Activated CD4-positive, alpha-beta T cell treated with anti-CD3 and anti-CD28 coated beads, Interleukin-2, amount 10 ng/mL, durations not matched to agents 7 days and 5 days (primary cell): ENCODE measurements around the gene PAM16. TPM values are rescaled to one million over a fixed set of nuclear protein-coding genes. Genes with fewer than 3 reads are reported as not detected.

ENCODE experiments used
- CTCF ChIA-PET: fragments of 350-600 bp; sonication (Branson Sonifier 250); formaldehyde crosslinking; loops from one replicate; lab custom pipeline; 2021; ENCODE audit warnings: antibody characterized with exemption; lab: Charles Lee
- POLR2A ChIA-PET: fragments of 350-600 bp; sonication (Branson Sonifier 250); formaldehyde crosslinking; loops from one replicate; lab custom pipeline; 2021; ENCODE audit warnings: antibody characterized with exemption; lab: Charles Lee
- DNase-seq: peaks from one replicate; pipeline ENCODE4 v3.0.0-alpha.2; 2020
- H3K27ac Mint-ChIP-seq: one replicate; pipeline ENCODE4 v1.8.0; 2021; ENCODE audit warnings: mild to moderate bottlenecking, moderate library complexity, mixed read lengths
- H3K27me3 Mint-ChIP-seq: one replicate; pipeline ENCODE4 v1.8.0; 2021; ENCODE audit warnings: mixed read lengths
- H3K36me3 Mint-ChIP-seq: one replicate; pipeline ENCODE4 v1.8.0; 2021; ENCODE audit warnings: low read depth, mixed read lengths
- H3K4me1 Mint-ChIP-seq: one replicate; pipeline ENCODE4 v1.8.0; 2021; ENCODE audit warnings: mixed read lengths
- H3K4me3 Mint-ChIP-seq: one replicate; pipeline ENCODE4 v1.8.0; 2021; ENCODE audit warnings: mild to moderate bottlenecking, moderate library complexity, mixed read lengths
- H3K9me3 Mint-ChIP-seq: one replicate; pipeline ENCODE4 v1.8.0; 2021; ENCODE audit warnings: mixed read lengths
- total RNA-seq, 2 experiments: library from RNA; stranded (reverse); gene quantifications; one replicate each; pipeline ENCODE4 v1.2.3, GENCODE V29; 2021

Gene PAM16
- total RNA-seq, 2 experiments from 2014 or later, result 35.1 to 39.3 TPM

DNA sequence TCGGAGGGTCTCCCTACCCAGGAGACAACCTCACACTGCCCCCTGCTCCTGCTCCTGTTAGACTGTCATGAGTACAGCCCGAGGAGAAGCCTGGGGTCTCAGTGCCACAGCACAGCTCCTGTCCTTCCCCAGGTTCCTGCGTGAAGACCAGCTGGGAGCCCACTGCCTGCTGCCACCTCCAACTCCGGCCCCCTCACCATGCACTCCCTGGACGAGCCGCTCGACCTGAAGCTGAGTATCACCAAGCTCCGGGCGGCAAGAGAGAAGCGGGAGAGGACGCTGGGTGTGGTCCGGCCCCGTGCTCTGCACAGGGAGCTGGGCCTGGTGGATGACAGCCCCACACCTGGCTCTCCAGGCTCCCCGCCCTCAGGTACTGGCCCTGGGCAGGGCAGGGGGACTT is 19.0 kb downstream of the PAM16 start:
- H3K4me3 Mint-ChIP-seq, result no peak overlapping the region
- H3K9me3 Mint-ChIP-seq, result no peaks in the 10 kb centered on the region
- peaks cover 8% of the 10 kb centered on the region for H3K4me1 Mint-ChIP-seq
- peaks cover under 1% of the 10 kb centered on the region for H3K27me3 Mint-ChIP-seq
- no peak for DNase-seq
- ChIA-PET POLR2A (no interaction called here), CTCF (interaction anchor here (1.2 to 2.2 kb wide), 4 partner anchors 43 to 115 kb away, joined by 3 to 7 read pairs (median 3); no protein-coding TSS in a partner anchor)
- H3K36me3 Mint-ChIP-seq, result no peaks in the 10 kb centered on the region
- no peak overlapping the region for H3K27ac Mint-ChIP-seq

DNA sequence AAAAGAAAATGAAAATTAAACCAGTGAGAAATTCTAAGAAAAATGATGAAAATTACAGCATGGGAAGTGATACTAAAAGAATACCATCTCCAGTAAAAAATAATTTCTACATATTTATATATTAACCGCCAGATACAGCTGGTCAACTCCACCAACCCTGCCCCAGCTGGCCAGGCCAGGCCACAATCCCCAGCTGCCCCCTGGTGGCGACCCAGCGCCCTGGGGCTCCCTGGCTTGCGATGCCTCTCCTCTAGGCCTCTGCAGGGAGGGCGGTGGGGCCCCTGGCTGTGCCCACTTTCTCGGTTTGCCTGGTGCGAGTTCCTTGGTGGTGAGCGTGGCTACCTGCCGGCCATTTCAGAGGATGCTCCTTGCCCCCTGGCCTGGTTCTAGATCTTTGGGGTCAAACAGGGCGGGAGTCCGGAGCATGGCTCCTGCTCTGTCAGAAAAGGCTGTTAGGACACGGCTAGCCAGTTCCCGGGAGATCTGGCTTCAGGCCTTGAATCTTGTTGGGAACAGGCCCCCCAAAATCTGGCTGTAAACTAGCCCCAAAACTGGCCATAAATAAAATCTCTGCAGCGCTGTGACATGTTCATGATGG is 20.7 kb downstream of the PAM16 start:
- ChIA-PET POLR2A (interaction anchor here (0.6 kb wide), 1 partner anchor 25 kb away, joined by 4 read pairs; no protein-coding TSS in a partner anchor), CTCF (interaction anchor here (0.5 to 2.0 kb wide), 15 partner anchors 9 to 720 kb away, joined by 3 to 9 read pairs (median 3); partner anchors contain the start of gene CORO7)
- H3K9me3 Mint-ChIP-seq, result no peaks in the 10 kb centered on the region
- H3K4me1 Mint-ChIP-seq, result peaks cover 8% of the 10 kb centered on the region
- DNase-seq, result peak; percentile 76
- no peak overlapping the region for H3K27ac Mint-ChIP-seq
- no peak overlapping the region for H3K4me3 Mint-ChIP-seq
- peaks cover 2% of the 10 kb centered on the region for H3K27me3 Mint-ChIP-seq
- H3K36me3 Mint-ChIP-seq, result no peaks in the 10 kb centered on the region

- H3K27ac Mint-ChIP-seq, result no peak overlapping the region
Observed at GRCh38 chr16:4328782-4329775, 22.0 kb downstream of the PAM16 start.

GRCh38 chr16:4328046-4328781 is 22.9 kb downstream of the PAM16 start:
- no peaks in the 10 kb centered on the region for H3K36me3 Mint-ChIP-seq
- H3K9me3 Mint-ChIP-seq, result no peaks in the 10 kb centered on the region
- peaks cover 8% of the 10 kb centered on the region for H3K4me1 Mint-ChIP-seq
- H3K27me3 Mint-ChIP-seq, result peaks cover 2% of the 10 kb centered on the region
- no peak overlapping the region for H3K27ac Mint-ChIP-seq
- ChIA-PET CTCF (interaction anchor here (0.6 to 1.7 kb wide), 4 partner anchors 10 to 19 kb away, joined by 3 to 6 read pairs (median 4); partner anchors contain the start of gene GLIS2), POLR2A (no interaction called here)
- no peak overlapping the region for H3K4me3 Mint-ChIP-seq
- peak; percentile 55 for DNase-seq

More at GRCh38 chr16:4328782-4329775, 22.0 kb downstream of the PAM16 start:
- H3K36me3 Mint-ChIP-seq, result no peaks in the 10 kb centered on the region
- no peak overlapping the region for H3K4me3 Mint-ChIP-seq
- peaks cover 2% of the 10 kb centered on the region for H3K27me3 Mint-ChIP-seq
- DNase-seq, result no peak
- ChIA-PET CTCF (interaction anchor here (0.6 to 2.0 kb wide), 7 partner anchors 9 to 88 kb away, joined by 3 to 7 read pairs (median 4); partner anchors contain the start of genes CORO7 and GLIS2), POLR2A (no interaction called here)
- H3K4me1 Mint-ChIP-seq, result peaks cover 8% of the 10 kb centered on the region
- H3K9me3 Mint-ChIP-seq, result no peaks in the 10 kb centered on the region

GRCh38 chr16:4327386-4328045 is 23.6 kb downstream of the PAM16 start:
- POLR2A ChIA-PET, result no interaction called here
- CTCF ChIA-PET, result interaction anchor here (1.1 to 1.7 kb wide), 4 partner anchors 10 to 19 kb away, joined by 3 to 6 read pairs (median 4); partner anchors contain the start of gene GLIS2
- peaks cover 2% of the 10 kb centered on the region for H3K27me3 Mint-ChIP-seq

DNA sequence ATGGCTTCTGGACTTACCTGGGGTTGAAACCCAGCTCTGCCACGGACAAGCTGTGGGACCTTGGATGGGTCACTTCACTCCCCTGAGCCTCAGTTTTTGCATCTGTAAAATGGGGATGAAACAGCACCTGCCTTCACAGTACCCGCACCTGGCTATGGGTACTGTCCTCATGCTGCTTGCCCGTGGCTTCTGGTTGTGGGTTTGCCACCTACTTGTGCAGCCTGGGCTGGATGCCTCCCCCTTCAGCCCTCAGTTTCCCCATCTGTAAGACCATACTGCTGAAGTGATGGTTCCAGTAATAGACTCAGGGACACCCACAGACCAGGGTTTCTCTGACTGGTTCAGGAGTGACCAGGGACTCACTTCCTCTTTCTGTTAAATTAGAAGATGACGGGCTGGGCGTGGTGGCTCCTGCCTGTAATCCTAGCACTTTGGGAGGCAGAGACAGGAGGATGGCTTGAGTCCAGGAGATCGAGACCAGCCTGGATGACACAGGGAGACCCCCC is 25.8 kb downstream of the PAM16 start:
- Mint-ChIP-seq H3K9me3 (no peaks in the 10 kb centered on the region), H3K4me1 (peaks cover 8% of the 10 kb centered on the region), H3K27me3 (peaks cover 2% of the 10 kb centered on the region), H3K27ac (no peak overlapping the region), H3K4me3 (no peak overlapping the region), H3K36me3 (no peaks in the 10 kb centered on the region)
- POLR2A ChIA-PET, result no interaction called here
- CTCF ChIA-PET, result interaction anchor here (1.3 kb wide), 1 partner anchor 15 kb away, joined by 3 read pairs; no protein-coding TSS in a partner anchor
- no peak for DNase-seq

More at GRCh38 chr16:4327386-4328045, 23.6 kb downstream of the PAM16 start:
- Mint-ChIP-seq H3K36me3 (no peaks in the 10 kb centered on the region), H3K4me3 (no peak overlapping the region), H3K9me3 (no peaks in the 10 kb centered on the region), H3K4me1 (peaks cover 8% of the 10 kb centered on the region), H3K27ac (no peak overlapping the region)
- DNase-seq, result no peak

DNA sequence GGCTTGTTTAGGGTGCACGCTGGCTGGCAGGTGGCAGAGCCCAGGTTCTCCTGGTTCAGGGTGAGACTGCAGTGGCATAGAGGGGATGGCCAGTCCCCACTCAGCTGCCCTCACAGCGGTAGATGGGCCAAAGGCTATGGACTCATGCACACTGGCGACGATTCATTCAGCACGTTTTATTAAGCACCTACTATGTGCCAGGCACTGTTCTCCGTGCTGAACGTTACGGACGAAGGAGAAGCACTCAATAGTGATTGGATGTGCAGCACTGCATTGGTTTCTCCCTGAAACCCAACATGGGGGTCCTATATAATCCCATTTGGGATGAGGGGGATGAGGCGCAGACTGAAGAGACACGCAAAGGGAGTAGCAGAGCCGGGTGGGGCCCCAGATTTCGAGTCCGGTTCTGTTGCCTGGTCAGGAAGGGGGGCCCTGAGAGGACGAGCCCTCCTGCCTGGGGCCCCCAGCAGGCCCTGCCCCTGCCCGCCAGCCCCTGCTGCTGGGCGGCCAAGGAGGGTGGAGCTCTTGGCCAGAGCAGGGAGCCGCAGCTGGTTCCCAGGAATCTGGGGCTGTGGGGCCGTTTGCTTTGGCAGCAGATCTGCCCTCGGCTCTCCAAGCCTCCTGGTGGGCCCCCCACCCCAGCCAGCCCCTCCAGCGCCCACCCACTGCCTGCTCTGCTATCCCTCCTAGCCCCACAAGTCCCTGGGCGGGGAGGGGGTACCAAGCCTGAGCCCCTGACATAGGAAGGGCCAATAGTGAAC is 26.4 kb downstream of the PAM16 start:
- no peaks in the 10 kb centered on the region for H3K9me3 Mint-ChIP-seq
- ChIA-PET POLR2A (no interaction called here), CTCF (interaction anchor here (0.5 to 1.3 kb wide), 2 partner anchors 14 to 408 kb away, joined by 3 to 4 read pairs; no protein-coding TSS in a partner anchor)
- no peaks in the 10 kb centered on the region for H3K36me3 Mint-ChIP-seq
- H3K4me3 Mint-ChIP-seq, result no peak overlapping the region
- H3K27ac Mint-ChIP-seq, result no peak overlapping the region
- H3K27me3 Mint-ChIP-seq, result peaks cover 2% of the 10 kb centered on the region
- no peak for DNase-seq
- H3K4me1 Mint-ChIP-seq, result peaks cover 10% of the 10 kb centered on the region

DNA sequence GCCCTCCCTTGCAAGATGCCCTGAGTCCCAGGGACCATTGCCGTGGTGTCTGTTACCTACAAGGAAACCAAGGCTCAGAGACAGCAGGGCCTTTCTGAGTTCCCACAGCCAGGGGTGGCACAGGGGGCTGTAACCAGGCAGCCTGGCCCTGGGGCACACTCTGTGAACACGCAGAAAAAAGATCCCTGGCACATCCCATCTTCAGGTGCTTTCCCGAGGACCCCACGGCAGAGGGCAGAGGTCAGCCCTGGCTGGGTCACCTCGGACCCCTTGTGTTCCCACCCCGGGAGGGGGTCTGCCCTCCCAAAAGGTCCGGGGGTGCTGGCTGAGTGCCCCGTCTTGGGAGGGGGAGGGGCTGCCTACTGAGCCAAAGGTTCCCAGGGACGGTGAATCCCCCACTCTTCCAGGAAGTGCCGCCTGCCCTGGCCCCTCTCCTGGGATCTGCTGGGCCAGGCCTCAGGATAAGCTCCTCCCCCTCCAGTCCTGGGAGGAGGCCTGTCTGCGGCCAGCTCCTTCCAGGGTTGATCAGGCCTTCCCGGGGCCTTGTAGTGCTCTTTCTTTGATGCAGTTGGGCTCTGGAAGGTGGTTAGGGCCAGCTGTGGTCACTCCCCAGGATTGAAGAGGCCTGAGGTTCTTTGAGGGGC is 27.2 kb downstream of the PAM16 start:
- no peaks in the 10 kb centered on the region for H3K9me3 Mint-ChIP-seq
- H3K27me3 Mint-ChIP-seq, result peaks cover 2% of the 10 kb centered on the region
- ChIA-PET POLR2A (no interaction called here), CTCF (interaction anchor here (0.5 to 1.5 kb wide), 3 partner anchors 14 to 408 kb away, joined by 3 to 5 read pairs (median 4); no protein-coding TSS in a partner anchor)
- H3K27ac Mint-ChIP-seq, result no peak overlapping the region
- H3K4me3 Mint-ChIP-seq, result no peak overlapping the region
- peaks cover 15% of the 10 kb centered on the region for H3K4me1 Mint-ChIP-seq
- no peak for DNase-seq
- H3K36me3 Mint-ChIP-seq, result no peaks in the 10 kb centered on the region

DNA sequence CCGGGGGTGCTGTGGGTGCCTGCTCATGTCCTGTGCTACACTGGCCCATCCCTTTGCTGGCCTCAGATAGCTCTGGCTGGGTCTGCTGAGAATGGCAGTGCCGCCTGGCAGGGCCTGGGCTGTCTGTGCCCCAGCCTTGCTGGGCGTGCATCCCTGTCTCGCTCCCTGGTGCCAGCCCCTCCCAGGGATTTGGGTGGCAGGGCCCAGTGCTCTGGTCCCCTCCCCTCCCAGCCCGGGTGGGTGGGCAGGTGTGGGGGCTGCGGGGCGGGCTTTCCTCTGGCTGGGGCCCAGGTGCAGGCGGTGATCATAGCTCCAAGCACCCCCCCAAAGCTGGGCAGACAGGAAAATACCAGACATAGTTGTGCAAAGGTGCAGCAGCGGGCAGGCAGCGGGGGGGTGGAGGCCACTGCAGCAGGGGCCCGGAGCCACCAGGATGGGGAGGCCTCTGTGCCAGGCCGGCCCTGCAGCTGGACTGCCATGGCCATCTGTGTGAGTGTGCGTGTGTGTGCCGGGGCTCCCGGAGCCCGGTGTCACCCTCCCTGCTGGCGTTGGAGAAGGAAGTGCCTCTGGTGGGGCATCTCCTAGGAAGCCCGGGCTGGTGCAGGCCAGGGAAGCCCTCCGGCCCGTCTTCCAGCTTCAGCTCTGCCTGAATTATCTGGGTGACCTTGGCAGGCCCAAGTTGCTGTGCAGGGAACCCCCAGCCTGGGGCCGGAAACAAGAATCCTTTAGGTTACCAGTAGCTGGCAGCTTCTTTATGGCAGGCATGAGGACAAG is 27.9 kb downstream of the PAM16 start:
- Mint-ChIP-seq H3K27me3 (peaks cover 2% of the 10 kb centered on the region), H3K27ac (no peak overlapping the region), H3K9me3 (no peaks in the 10 kb centered on the region), H3K4me1 (peaks cover 15% of the 10 kb centered on the region), H3K36me3 (no peaks in the 10 kb centered on the region), H3K4me3 (no peak overlapping the region)
- ChIA-PET CTCF (interaction anchor here (1.5 to 2.0 kb wide), 2 partner anchors 35 to 70 kb away, joined by 4 to 5 read pairs; no protein-coding TSS in a partner anchor), POLR2A (no interaction called here)
- no peak for DNase-seq
